Measurements from ENCODE around the gene KLRC2. TPM values are rescaled to one million over a fixed set of nuclear protein-coding genes. Genes with fewer than 3 reads are reported as not detected.
"Not testable (repeated sequence)": the region's sequence is repeated elsewhere in the genome, so short reads cannot be mapped to it uniquely, and the experiment has no call there.

KLRC2 gene
- total RNA-seq, 1 donor, result 0.36 TPM

GRCh38 chr12:10393291-10393690, 42.5 kb downstream of the KLRC2 start:
- H3K27me3 ChIP-seq (ENCODE audit: insufficient read depth, low read length), result no peaks in the 10 kb centered on the region
- DNase-seq (ENCODE audit: insufficient read length, low spot score, missing footprints), result no peak
- H2AFZ ChIP-seq (ENCODE audit: low read length), result no peak overlapping the region
- H4K20me1 ChIP-seq (ENCODE audit: insufficient read depth, low read length), result no peaks in the 10 kb centered on the region
- H3K4me2 ChIP-seq (ENCODE audit: insufficient read depth, low read length), result no peak overlapping the region
- peaks cover 13% of the 10 kb centered on the region for H3K4me1 ChIP-seq (ENCODE audit: insufficient read depth, low read length)
- no peak overlapping the region for H3K27ac ChIP-seq (ENCODE audit: low read depth, low read length)
- H3K36me3 ChIP-seq (ENCODE audit: insufficient read depth, low read length), result no peaks in the 10 kb centered on the region
- H3K4me3 ChIP-seq (ENCODE audit: insufficient read depth, low read length), result no peak overlapping the region
- TF ChIP-seq CTCF (IDR thresholded peaks at IDR 0.05; ENCODE audit: extremely low read depth, low read depth, low read length), result no peak
- no peaks in the 10 kb centered on the region for H3K79me2 ChIP-seq (ENCODE audit: insufficient read depth, low read length)
- no peaks in the 10 kb centered on the region for H3K9me3 ChIP-seq (ENCODE audit: low read depth, low read length)

GRCh38 chr12:10392394-10392930, 43.3 kb downstream of the KLRC2 start:
- Histone ChIP-seq H3K4me2 (ENCODE audit: insufficient read depth, low read length) (peak overlapping the region; percentile 42), H4K20me1 (ENCODE audit: insufficient read depth, low read length) (no peaks in the 10 kb centered on the region), H3K79me2 (ENCODE audit: insufficient read depth, low read length) (no peaks in the 10 kb centered on the region), H3K4me1 (ENCODE audit: insufficient read depth, low read length) (peaks cover 13% of the 10 kb centered on the region), H3K36me3 (ENCODE audit: insufficient read depth, low read length) (no peaks in the 10 kb centered on the region), H3K27me3 (ENCODE audit: insufficient read depth, low read length) (no peaks in the 10 kb centered on the region), H3K9me3 (ENCODE audit: low read depth, low read length) (no peaks in the 10 kb centered on the region), H2AFZ (ENCODE audit: low read length) (no peak overlapping the region), H3K27ac (ENCODE audit: low read depth, low read length) (no peak overlapping the region), H3K4me3 (ENCODE audit: insufficient read depth, low read length) (no peak overlapping the region)
- TF ChIP-seq CTCF (IDR thresholded peaks at IDR 0.05; ENCODE audit: extremely low read depth, low read depth, low read length), result no peak
- DNase-seq (ENCODE audit: insufficient read length, low spot score, missing footprints), result peak; percentile 50

- H3K4me1 ChIP-seq (ENCODE audit: insufficient read depth, low read length), result peaks cover 13% of the 10 kb centered on the region
- H3K4me3 ChIP-seq (ENCODE audit: insufficient read depth, low read length); H4K20me1 ChIP-seq (ENCODE audit: insufficient read depth, low read length); H3K27me3 ChIP-seq (ENCODE audit: insufficient read depth, low read length); H2AFZ ChIP-seq (ENCODE audit: low read length); DNase-seq (ENCODE audit: insufficient read length, low spot score, missing footprints); H3K4me2 ChIP-seq (ENCODE audit: insufficient read depth, low read length); H3K36me3 ChIP-seq (ENCODE audit: insufficient read depth, low read length); H3K79me2 ChIP-seq (ENCODE audit: insufficient read depth, low read length); H3K27ac ChIP-seq (ENCODE audit: low read depth, low read length); H3K9me3 ChIP-seq (ENCODE audit: low read depth, low read length): not testable (repeated sequence)
These were observed 44.8 kb downstream of the KLRC2 start for GRCh38 chr12:10390991-10391390.

GRCh38 chr12:10389904-10390303, 45.9 kb downstream of the KLRC2 start, which contains the start of gene KLRK1:
TSS of gene KLRK1 (minus strand) at chr12:10390041. CDS start at chr12:10388810, 1,231 bp downstream.
- TF ChIP-seq CTCF (IDR thresholded peaks at IDR 0.05; ENCODE audit: extremely low read depth, low read depth, low read length), result no peak
- DNase-seq (ENCODE audit: insufficient read length, low spot score, missing footprints), result no peak
- Histone ChIP-seq H4K20me1 (ENCODE audit: insufficient read depth, low read length) (no peaks in the 10 kb centered on the region), H3K4me1 (ENCODE audit: insufficient read depth, low read length) (peaks cover 20% of the 10 kb centered on the region), H2AFZ (ENCODE audit: low read length) (no peak within 1 kb of the TSS), H3K9me3 (ENCODE audit: low read depth, low read length) (no peaks in the 10 kb centered on the region), H3K27me3 (ENCODE audit: insufficient read depth, low read length) (no peaks in the 10 kb centered on the region), H3K36me3 (ENCODE audit: insufficient read depth, low read length) (no peaks in the 10 kb centered on the region), H3K27ac (ENCODE audit: low read depth, low read length) (no peak within 1 kb of the TSS), H3K79me2 (ENCODE audit: insufficient read depth, low read length) (no peaks in the 10 kb centered on the region), H3K4me3 (ENCODE audit: insufficient read depth, low read length) (no peak within 1 kb of the TSS), H3K4me2 (ENCODE audit: insufficient read depth, low read length) (no peak within 1 kb of the TSS)
